Measurements from ENCODE around the gene UBE2E1. TPM values are rescaled to one million over a fixed set of nuclear protein-coding genes. Genes with fewer than 3 reads are reported as not detected.

UBE2E1 gene
- total and polyA plus RNA-seq, 8 donors: 89.1 to 214 (median 186) TPM

GRCh38 chr3:23764407-23764806, 41.3 kb upstream of the UBE2E1 start:
- no peak for TF ChIP-seq CTCF (IDR thresholded peaks at IDR 0.05)
- no peak for DNase-seq
- Histone ChIP-seq H3K4me3 (no peak overlapping the region), H3K27me3 (no peaks in the 10 kb centered on the region), H3K9me3 (no peaks in the 10 kb centered on the region), H3K4me1 (no peaks in the 10 kb centered on the region), H3K27ac (no peak overlapping the region), H3K36me3 (no peaks in the 10 kb centered on the region)
- no peak for ATAC-seq
- intact Hi-C loops (cut with DNase I): no loop called here

- no peak overlapping the region for H3K27ac ChIP-seq
- intact Hi-C loops (cut with DNase I): no loop called here
- no peaks in the 10 kb centered on the region for H3K27me3 ChIP-seq
- H3K9me3 ChIP-seq: no peaks in the 10 kb centered on the region
- no peak for DNase-seq
- TF ChIP-seq CTCF (IDR thresholded peaks at IDR 0.05): no peak
- H3K36me3 ChIP-seq: no peaks in the 10 kb centered on the region
- ATAC-seq: no peak
- no peak overlapping the region for H3K4me3 ChIP-seq
- H3K4me1 ChIP-seq: no peaks in the 10 kb centered on the region
Measured at GRCh38 chr3:23767546-23767945, 38.2 kb upstream of the UBE2E1 start.

- Histone ChIP-seq H3K4me1 (no peaks in the 10 kb centered on the region), H3K27ac (no peak overlapping the region), H3K27me3 (no peaks in the 10 kb centered on the region), H3K4me3 (no peak overlapping the region), H3K36me3 (no peaks in the 10 kb centered on the region), H3K9me3 (no peaks in the 10 kb centered on the region)
- intact Hi-C loops (cut with DNase I): no loop called here
- TF ChIP-seq CTCF (IDR thresholded peaks at IDR 0.05): no peak
- DNase-seq (peak in 1 of 4 donors; percentile 54), ATAC-seq (no peak)
Measured at GRCh38 chr3:23775254-23775909, 30.4 kb upstream of the UBE2E1 start.

- Histone ChIP-seq H3K36me3 (no peaks in the 10 kb centered on the region), H3K27me3 (no peaks in the 10 kb centered on the region), H3K9me3 (no peaks in the 10 kb centered on the region), H3K4me3 (no peak overlapping the region), H3K27ac (peak overlapping the region; percentile 28 to 60), H3K4me1 (no peaks in the 10 kb centered on the region)
- intact Hi-C loops (cut with DNase I): no loop called here
- DNase-seq: peak in 1 of 4 donors; percentile 23
- TF ChIP-seq CTCF (IDR thresholded peaks at IDR 0.05): no peak
- ATAC-seq: peak; percentile 66
Measured at GRCh38 chr3:23776352-23776891, 29.3 kb upstream of the UBE2E1 start.

- ATAC-seq (peak; percentile 23), DNase-seq (peak in 2 of 4 donors; percentile 73 to 82)
- Histone ChIP-seq H3K4me3 (no peak overlapping the region), H3K4me1 (no peaks in the 10 kb centered on the region), H3K9me3 (no peaks in the 10 kb centered on the region), H3K27ac (no peak overlapping the region), H3K36me3 (no peaks in the 10 kb centered on the region), H3K27me3 (no peaks in the 10 kb centered on the region)
- no peak for TF ChIP-seq CTCF (IDR thresholded peaks at IDR 0.05)
- intact Hi-C loops (cut with DNase I): no loop called here
Measured at GRCh38 chr3:23778446-23778845, 27.3 kb upstream of the UBE2E1 start.

All from left lung (tissue), 10 donors.